HG03439 (cell line): ENCODE results near the gene ABCA2.
"Not testable (repeated sequence)": the region's sequence is repeated elsewhere in the genome, so short reads cannot be mapped to it uniquely, and the experiment has no call there.

ENCODE experiments used
- ATAC-seq: cut with Tn5 transposase; IDR thresholded peaks from one replicate; pipeline ENCODE4 v1.9.1; 2021; ENCODE audit warnings: mild to moderate bottlenecking, moderate library complexity; ENCODE audit not compliant: unreplicated experiment

The ABCA2 gene

GRCh38 chr9:137016436-137016835 lies 11.6 kb downstream of the ABCA2 start:
- ATAC-seq = no peak

GRCh38 chr9:137015976-137016375 lies 12.1 kb downstream of the ABCA2 start:
- ATAC-seq = no peak

GRCh38 chr9:137015540-137015930 lies 12.5 kb downstream of the ABCA2 start:
- ATAC-seq = no peak

GRCh38 chr9:137014776-137015539 lies 13.1 kb downstream of the ABCA2 start:
- no peak for ATAC-seq

- no peak for ATAC-seq
These were observed 13.9 kb downstream of the ABCA2 start for GRCh38 chr9:137014166-137014565.

- ATAC-seq = no peak
These were observed 14.5 kb downstream of the ABCA2 start for GRCh38 chr9:137013571-137013940.

GRCh38 chr9:137012694-137013570 lies 15.1 kb downstream of the ABCA2 start:
- ATAC-seq = no peak

- no peak for ATAC-seq
These were observed 15.9 kb downstream of the ABCA2 start for GRCh38 chr9:137011907-137012675.

- ATAC-seq = no peak
These were observed 16.9 kb downstream of the ABCA2 start for GRCh38 chr9:137011156-137011555.

GRCh38 chr9:137009938-137010732 lies 17.9 kb downstream of the ABCA2 start:
- no peak for ATAC-seq

GRCh38 chr9:137009217-137009616 lies 18.8 kb downstream of the ABCA2 start:
- no peak for ATAC-seq

- no peak for ATAC-seq
These were observed 19.7 kb downstream of the ABCA2 start for GRCh38 chr9:137008312-137008711.

- ATAC-seq = no peak
These were observed 20.2 kb downstream of the ABCA2 start for GRCh38 chr9:137007816-137008270.

GRCh38 chr9:137007108-137007815 lies 20.8 kb downstream of the ABCA2 start:
- no peak for ATAC-seq

GRCh38 chr9:137006116-137007003 lies 21.7 kb downstream of the ABCA2 start:
- no peak for ATAC-seq

- ATAC-seq = not testable (repeated sequence)
These were observed 23.8 kb downstream of the ABCA2 start for GRCh38 chr9:137004285-137004684.

- no peak for ATAC-seq
These were observed 25.4 kb downstream of the ABCA2 start for GRCh38 chr9:137002646-137003041.

- no peak for ATAC-seq
These were observed 26.0 kb downstream of the ABCA2 start for GRCh38 chr9:137001857-137002645.
